ENCODE measurements around the gene AOPEP.

GRCh38 chr9:95001720-95002119, 275.2 kb downstream of the AOPEP start:
- TF ChIP-seq CTCF (IDR thresholded peaks at IDR 0.05 in 4 of 5, conservative IDR thresholded peaks at IDR 0.05 in 1 of 5) (no peak), POLR2A (IDR thresholded peaks at IDR 0.05) (no peak)
